ENCODE data around the gene AATF. TPM values are rescaled to one million over a fixed set of nuclear protein-coding genes. Genes with fewer than 3 reads are reported as not detected.

The AATF gene
- total RNA-seq, 1 experiment from 2014 or later = 186 TPM

GRCh38 chr17:36942019-36942599 lies 6.6 kb upstream of the AATF start:
- H3K27ac Mint-ChIP-seq (ENCODE audit: unreplicated experiment) = no peak overlapping the region
- no peak overlapping the region for H3K4me3 Mint-ChIP-seq (ENCODE audit: low read depth, unreplicated experiment)
- intact Hi-C loops (cut with micrococcal nuclease; ENCODE audit: unreplicated experiment) = no loop called here
- DNase-seq = no peak
- no TSS peak for BruUV-seq (replicated peaks)
- no peak for TF ChIP-seq CTCF (IDR thresholded peaks at IDR 0.05; ENCODE audit: unreplicated experiment)
- H3K4me1 Mint-ChIP-seq (ENCODE audit: low read depth, unreplicated experiment) = peaks cover 20% of the 10 kb centered on the region
- peaks cover 8% of the 10 kb centered on the region for H3K36me3 Mint-ChIP-seq (ENCODE audit: insufficient read depth, unreplicated experiment)
- no peaks in the 10 kb centered on the region for H3K9me3 Mint-ChIP-seq (ENCODE audit: low read depth, unreplicated experiment)
- peaks cover 87% of the 10 kb centered on the region for H3K27me3 Mint-ChIP-seq (ENCODE audit: unreplicated experiment)
- CTCF ChIA-PET = no interaction called here

DNA sequence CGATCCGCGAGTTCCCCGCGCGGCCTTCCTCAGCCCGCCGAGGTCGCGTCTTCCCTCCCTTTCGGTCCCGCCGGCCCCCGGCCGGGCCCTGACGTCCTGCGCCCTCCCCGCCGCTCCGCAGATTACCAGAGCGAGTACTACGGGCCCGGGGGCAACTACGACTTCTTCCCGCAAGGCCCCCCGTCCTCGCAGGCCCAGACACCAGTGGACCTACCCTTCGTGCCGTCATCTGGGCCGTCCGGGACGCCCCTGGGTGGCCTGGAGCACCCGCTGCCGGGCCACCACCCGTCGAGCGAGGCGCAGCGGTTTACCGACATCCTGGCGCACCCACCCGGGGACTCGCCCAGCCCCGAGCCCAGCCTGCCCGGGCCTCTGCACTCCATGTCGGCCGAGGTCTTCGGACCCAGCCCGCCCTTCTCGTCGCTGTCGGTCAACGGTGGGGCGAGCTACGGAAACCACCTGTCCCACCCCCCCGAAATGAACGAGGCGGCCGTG lies 6.1 kb upstream of the AATF start:
- CTCF ChIA-PET = no interaction called here
- H3K4me3 Mint-ChIP-seq (ENCODE audit: low read depth, unreplicated experiment) = no peak overlapping the region
- no TSS peak for BruUV-seq (replicated peaks)

DNA sequence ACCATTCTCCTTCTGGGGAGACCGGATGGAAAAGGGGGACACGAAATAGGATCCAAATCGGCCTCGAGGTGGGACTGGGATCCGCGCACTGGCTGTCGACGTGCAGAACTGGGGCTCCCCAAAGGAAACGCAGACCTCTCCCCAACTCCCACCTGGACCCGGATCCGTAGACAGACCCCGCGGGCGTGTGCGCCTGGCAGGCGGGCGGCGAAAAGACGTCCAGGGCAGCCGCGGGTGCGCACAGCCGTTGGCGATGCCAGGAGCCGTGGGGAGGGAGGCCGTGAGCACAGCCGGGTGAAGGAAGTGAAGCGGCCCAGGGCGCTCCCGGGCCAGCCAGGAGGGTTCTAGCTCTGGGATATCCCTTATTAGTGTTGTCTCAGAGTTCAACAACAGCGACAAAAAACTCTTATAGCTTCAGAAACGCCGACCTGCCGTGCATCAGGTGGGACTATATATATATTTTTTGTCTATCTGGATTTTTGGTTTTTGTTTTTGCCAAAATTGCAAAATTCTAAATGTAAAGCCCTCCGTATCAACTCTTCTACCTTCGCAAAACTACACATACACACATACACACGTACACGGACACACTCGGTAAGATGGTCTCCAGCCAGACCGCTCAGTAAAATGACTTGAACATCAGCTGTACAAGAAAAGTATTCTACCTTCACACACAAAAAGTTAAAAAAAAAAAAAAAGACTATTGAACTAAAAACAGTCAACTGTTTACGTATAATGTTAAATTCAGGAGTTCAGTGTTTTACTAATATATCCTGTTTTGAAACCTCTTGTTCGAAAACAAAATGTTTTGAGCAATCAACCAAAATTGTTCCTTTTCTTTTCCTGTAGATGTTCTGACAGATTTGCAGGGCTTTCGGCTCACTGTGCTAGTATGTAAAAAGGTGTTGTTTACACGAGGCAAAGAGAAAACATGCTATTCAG lies 5.2 kb upstream of the AATF start:
- H3K4me3 Mint-ChIP-seq (ENCODE audit: low read depth, unreplicated experiment) = no peak overlapping the region
- BruUV-seq (replicated peaks) = no TSS peak

More for the DNA sequence above, 6.1 kb upstream of the AATF start:
- H3K9me3 Mint-ChIP-seq (ENCODE audit: low read depth, unreplicated experiment) = no peaks in the 10 kb centered on the region
- H3K27me3 Mint-ChIP-seq (ENCODE audit: unreplicated experiment) = peaks cover 87% of the 10 kb centered on the region
- TF ChIP-seq CTCF (IDR thresholded peaks at IDR 0.05; ENCODE audit: unreplicated experiment) = no peak
- H3K4me1 Mint-ChIP-seq (ENCODE audit: low read depth, unreplicated experiment) = peaks cover 16% of the 10 kb centered on the region
- intact Hi-C loops (cut with micrococcal nuclease; ENCODE audit: unreplicated experiment) = no loop called here
- H3K36me3 Mint-ChIP-seq (ENCODE audit: insufficient read depth, unreplicated experiment) = peaks cover 8% of the 10 kb centered on the region
- no peak overlapping the region for H3K27ac Mint-ChIP-seq (ENCODE audit: unreplicated experiment)
- no peak for DNase-seq

DNA sequence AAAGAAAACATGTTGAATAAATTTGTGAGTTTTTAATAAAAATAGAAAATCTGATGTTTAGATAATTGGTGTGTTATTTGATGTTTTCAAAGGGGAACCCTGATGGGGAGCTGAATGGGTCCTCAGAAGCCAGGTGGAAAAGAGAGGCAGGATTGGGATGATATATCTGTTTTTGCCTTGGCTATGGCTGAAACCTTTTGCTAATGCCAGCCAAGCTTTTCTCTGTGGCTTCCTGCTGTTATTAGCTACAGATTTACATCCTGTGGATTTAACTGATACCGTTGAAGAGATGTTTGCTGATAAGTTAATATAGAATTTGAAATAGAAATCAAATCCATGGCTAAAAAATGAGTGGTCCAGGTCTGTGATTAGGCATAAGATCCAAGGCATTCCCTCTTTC lies 4.2 kb upstream of the AATF start:
- Mint-ChIP-seq H3K4me1 (ENCODE audit: low read depth, unreplicated experiment) (peaks cover 15% of the 10 kb centered on the region), H3K27ac (ENCODE audit: unreplicated experiment) (no peak overlapping the region), H3K9me3 (ENCODE audit: low read depth, unreplicated experiment) (no peaks in the 10 kb centered on the region), H3K36me3 (ENCODE audit: insufficient read depth, unreplicated experiment) (peaks cover 16% of the 10 kb centered on the region), H3K4me3 (ENCODE audit: low read depth, unreplicated experiment) (no peak overlapping the region), H3K27me3 (ENCODE audit: unreplicated experiment) (peaks cover 69% of the 10 kb centered on the region)
- TF ChIP-seq CTCF (IDR thresholded peaks at IDR 0.05; ENCODE audit: unreplicated experiment) = no peak
- DNase-seq = no peak
- intact Hi-C loops (cut with micrococcal nuclease; ENCODE audit: unreplicated experiment) = no loop called here
- BruUV-seq (replicated peaks) = no TSS peak
- CTCF ChIA-PET = interaction anchor here (0.6 to 0.7 kb wide), 2 partner anchors 88 to 341 kb away, joined by 5 to 7 read pairs; no protein-coding TSS in a partner anchor

More for the DNA sequence above, 5.2 kb upstream of the AATF start:
- no peak for DNase-seq
- no peaks in the 10 kb centered on the region for H3K9me3 Mint-ChIP-seq (ENCODE audit: low read depth, unreplicated experiment)
- H3K27ac Mint-ChIP-seq (ENCODE audit: unreplicated experiment) = no peak overlapping the region
- peaks cover 6% of the 10 kb centered on the region for H3K36me3 Mint-ChIP-seq (ENCODE audit: insufficient read depth, unreplicated experiment)
- CTCF ChIA-PET = no interaction called here
- H3K27me3 Mint-ChIP-seq (ENCODE audit: unreplicated experiment) = peaks cover 79% of the 10 kb centered on the region
- intact Hi-C loops (cut with micrococcal nuclease; ENCODE audit: unreplicated experiment) = no loop called here
- peaks cover 16% of the 10 kb centered on the region for H3K4me1 Mint-ChIP-seq (ENCODE audit: low read depth, unreplicated experiment)
- no peak for TF ChIP-seq CTCF (IDR thresholded peaks at IDR 0.05; ENCODE audit: unreplicated experiment)

Measured in Calu3 (cell line).